Myocyte (in vitro differentiated cells): Measurements from ENCODE around the gene POU2F1. TPM values are rescaled to one million over a fixed set of nuclear protein-coding genes. Genes with fewer than 3 reads are reported as not detected.

Experiments used
- DNase-seq: peaks from one replicate; pipeline ENCODE4 v3.0.0-alpha.2; 2012; ENCODE audit warnings: low read depth
- total RNA-seq: library from RNA; depleted of rRNA; stranded (reverse); fragments of >200 nt; gene quantifications from 2 replicates; pipeline ENCODE4 v1.2.3, GENCODE V29; 2014

Gene POU2F1
- total RNA-seq, 1 donor from 2014 or later: 4.3 TPM

- DNase-seq: no peak
Measured at GRCh38 chr1:167413328-167413727, 192.6 kb downstream of the POU2F1 start.

- no peak for DNase-seq
Measured at GRCh38 chr1:167416506-167416905, 195.8 kb downstream of the POU2F1 start.

GRCh38 chr1:167418391-167418790 is 197.7 kb downstream of the POU2F1 start:
- no peak for DNase-seq

GRCh38 chr1:167419245-167419644 is 198.6 kb downstream of the POU2F1 start:
- DNase-seq: no peak

GRCh38 chr1:167420510-167420909 is 199.8 kb downstream of the POU2F1 start:
- DNase-seq: peak; percentile 15

GRCh38 chr1:167423684-167424619 is 203.3 kb downstream of the POU2F1 start:
- no peak for DNase-seq

- DNase-seq: no peak
Measured at GRCh38 chr1:167425482-167425881, 204.8 kb downstream of the POU2F1 start.

GRCh38 chr1:167426716-167427115 is 206.0 kb downstream of the POU2F1 start:
- DNase-seq: no peak

GRCh38 chr1:167427848-167428247 is 207.2 kb downstream of the POU2F1 start:
- no peak for DNase-seq

- DNase-seq: peak; percentile 85
Measured at GRCh38 chr1:167428395-167428794, 207.7 kb downstream of the POU2F1 start.

GRCh38 chr1:167429612-167430011 is 208.9 kb downstream of the POU2F1 start:
- no peak for DNase-seq

GRCh38 chr1:167430134-167430848 is 209.6 kb downstream of the POU2F1 start:
- DNase-seq: no peak

- DNase-seq: no peak
Measured at GRCh38 chr1:167430849-167431242, 210.2 kb downstream of the POU2F1 start.

- no peak for DNase-seq
Measured at GRCh38 chr1:167431261-167431908, 210.7 kb downstream of the POU2F1 start.

GRCh38 chr1:167431909-167432650 is 211.4 kb downstream of the POU2F1 start:
- no peak for DNase-seq

- DNase-seq: no peak
Measured at GRCh38 chr1:167432780-167433179, 212.1 kb downstream of the POU2F1 start.

- DNase-seq: no peak
Measured at GRCh38 chr1:167433884-167434283, 213.2 kb downstream of the POU2F1 start.

GRCh38 chr1:167434306-167434705 is 213.6 kb downstream of the POU2F1 start:
- DNase-seq: no peak

GRCh38 chr1:167435484-167435883 is 214.8 kb downstream of the POU2F1 start:
- no peak for DNase-seq

GRCh38 chr1:167438171-167439138 is 217.8 kb downstream of the POU2F1 start:
- no peak for DNase-seq
